HL-60 (cell line): ENCODE results near the gene MTCL1.

Experiments
- DNase-seq, 2 experiments: peaks; one replicate each; pipeline ENCODE4 v3.0.0-alpha.2; 2010 to 2020; ENCODE audit warnings: low read depth in 1 of 2, low spot score in 1 of 2
- H3K27ac ChIP-seq: fragments of 250-450 bp; sonication (Bioruptor Pico); replicated peaks from 2 replicates; pipeline ENCODE4 v1.5.1; 2020; ENCODE audit warnings: mild to moderate bottlenecking, moderate library complexity
- H3K27me3 ChIP-seq: fragments of 250-450 bp; sonication (Bioruptor Pico); 2 replicates; pipeline ENCODE4 v1.5.1; 2021; ENCODE audit warnings: mild to moderate bottlenecking, moderate library complexity; ENCODE audit not compliant: insufficient read depth, poor library complexity, severe bottlenecking
- H3K4me3 ChIP-seq: replicated peaks from 2 replicates; pipeline ENCODE4 v1.5.1; 2011; ENCODE audit warnings: mild to moderate bottlenecking, control low read depth, low read length; ENCODE audit not compliant: insufficient read depth
- GABPA ChIP-seq: IDR thresholded peaks from 2 replicates; pipeline ENCODE4 v1.6.1; 2012; ENCODE audit warnings: low read depth
- POLR2AphosphoS5 ChIP-seq: IDR thresholded peaks from 2 replicates; pipeline ENCODE4 v1.6.1; 2012; ENCODE audit warnings: low read depth
- SPI1 ChIP-seq: IDR thresholded peaks from 2 replicates; pipeline ENCODE4 v1.6.1; 2012; ENCODE audit warnings: low read depth, mild to moderate bottlenecking, borderline replicate concordance
- TF ChIP-seq, protein P1 (sequence below): IDR thresholded peaks from 2 replicates; pipeline ENCODE4 v1.6.1; 2012; ENCODE audit warnings: low read depth; ENCODE audit not compliant: insufficient replicate concordance
- TF ChIP-seq, protein P2 (sequence below): IDR thresholded peaks from one replicate; pipeline ENCODE4 v1.5.1; 2011; ENCODE audit warnings: low read length, control low read depth, inconsistent platforms; ENCODE audit not compliant: insufficient read depth

MTCL1 gene

DNA sequence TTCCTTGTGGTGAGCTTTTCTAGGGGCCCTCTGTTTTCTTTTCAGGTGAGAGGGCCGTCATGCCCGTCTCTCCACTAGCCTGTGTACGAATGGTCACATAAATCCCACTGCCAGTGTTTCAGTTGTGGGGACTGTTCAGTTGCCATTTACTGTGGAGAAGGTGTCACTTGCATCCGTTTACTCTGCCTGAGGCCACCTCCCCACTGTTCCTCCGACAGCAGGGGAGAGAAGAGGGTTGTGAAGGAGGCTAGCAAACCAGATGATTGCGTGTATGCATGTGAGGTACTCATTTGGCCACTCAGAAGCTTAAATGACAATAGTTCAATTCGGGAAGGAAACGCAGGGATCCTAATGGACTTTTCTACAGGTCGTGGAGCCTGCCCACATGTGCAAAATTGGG is 3.3 kb downstream of the MTCL1 start:
- TF ChIP-seq SPI1: no peak
- DNase-seq: no peak
- Histone ChIP-seq H3K4me3 (no peak overlapping the region), H3K27me3 (peaks cover 49% of the 10 kb centered on the region), H3K27ac (no peak overlapping the region)

DNA sequence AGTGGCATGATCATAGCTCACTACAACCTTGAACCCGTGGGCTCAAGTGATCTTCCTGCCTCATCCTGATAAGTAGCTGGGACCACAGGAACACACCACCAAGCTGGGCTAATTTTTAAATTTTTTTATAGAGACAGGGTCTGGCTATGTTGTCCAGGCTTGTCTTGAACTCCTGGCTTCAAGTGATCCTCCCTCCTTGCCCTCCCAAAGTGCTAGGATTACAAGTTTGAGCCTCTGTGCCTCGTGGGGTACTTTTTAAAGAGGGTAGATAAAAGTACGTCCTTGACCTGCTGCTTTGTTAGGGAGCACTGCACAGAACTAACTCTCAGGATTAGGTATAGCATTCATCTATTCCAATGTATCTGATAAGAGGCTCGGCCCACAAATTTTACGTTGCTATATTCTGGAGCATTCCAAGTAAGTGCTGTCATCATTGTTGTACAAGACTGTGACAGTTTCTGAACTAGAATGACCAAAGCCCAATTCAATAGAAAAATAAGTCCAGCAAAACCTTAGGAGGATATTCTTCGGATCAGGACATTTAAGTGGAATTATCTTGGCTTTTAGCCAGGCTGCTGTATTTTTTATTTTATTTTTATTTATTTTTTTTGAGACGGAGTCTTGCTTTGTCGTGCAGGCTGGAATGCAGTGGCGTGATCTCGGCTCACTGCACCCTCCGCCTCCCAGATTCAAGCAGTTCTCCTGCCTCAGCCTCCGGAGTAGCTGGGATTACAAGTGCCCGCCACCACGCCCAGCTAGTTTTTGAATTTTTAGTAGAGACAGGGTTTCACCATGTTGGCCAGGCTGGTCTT is 4.1 kb downstream of the MTCL1 start:
- no peak for TF ChIP-seq GABPA
- no peak for TF ChIP-seq POLR2AphosphoS5
- no peak for TF ChIP-seq SPI1
- TF ChIP-seq, protein P1, sequence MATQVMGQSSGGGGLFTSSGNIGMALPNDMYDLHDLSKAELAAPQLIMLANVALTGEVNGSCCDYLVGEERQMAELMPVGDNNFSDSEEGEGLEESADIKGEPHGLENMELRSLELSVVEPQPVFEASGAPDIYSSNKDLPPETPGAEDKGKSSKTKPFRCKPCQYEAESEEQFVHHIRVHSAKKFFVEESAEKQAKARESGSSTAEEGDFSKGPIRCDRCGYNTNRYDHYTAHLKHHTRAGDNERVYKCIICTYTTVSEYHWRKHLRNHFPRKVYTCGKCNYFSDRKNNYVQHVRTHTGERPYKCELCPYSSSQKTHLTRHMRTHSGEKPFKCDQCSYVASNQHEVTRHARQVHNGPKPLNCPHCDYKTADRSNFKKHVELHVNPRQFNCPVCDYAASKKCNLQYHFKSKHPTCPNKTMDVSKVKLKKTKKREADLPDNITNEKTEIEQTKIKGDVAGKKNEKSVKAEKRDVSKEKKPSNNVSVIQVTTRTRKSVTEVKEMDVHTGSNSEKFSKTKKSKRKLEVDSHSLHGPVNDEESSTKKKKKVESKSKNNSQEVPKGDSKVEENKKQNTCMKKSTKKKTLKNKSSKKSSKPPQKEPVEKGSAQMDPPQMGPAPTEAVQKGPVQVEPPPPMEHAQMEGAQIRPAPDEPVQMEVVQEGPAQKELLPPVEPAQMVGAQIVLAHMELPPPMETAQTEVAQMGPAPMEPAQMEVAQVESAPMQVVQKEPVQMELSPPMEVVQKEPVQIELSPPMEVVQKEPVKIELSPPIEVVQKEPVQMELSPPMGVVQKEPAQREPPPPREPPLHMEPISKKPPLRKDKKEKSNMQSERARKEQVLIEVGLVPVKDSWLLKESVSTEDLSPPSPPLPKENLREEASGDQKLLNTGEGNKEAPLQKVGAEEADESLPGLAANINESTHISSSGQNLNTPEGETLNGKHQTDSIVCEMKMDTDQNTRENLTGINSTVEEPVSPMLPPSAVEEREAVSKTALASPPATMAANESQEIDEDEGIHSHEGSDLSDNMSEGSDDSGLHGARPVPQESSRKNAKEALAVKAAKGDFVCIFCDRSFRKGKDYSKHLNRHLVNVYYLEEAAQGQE: no peak
- TF ChIP-seq, protein P2, sequence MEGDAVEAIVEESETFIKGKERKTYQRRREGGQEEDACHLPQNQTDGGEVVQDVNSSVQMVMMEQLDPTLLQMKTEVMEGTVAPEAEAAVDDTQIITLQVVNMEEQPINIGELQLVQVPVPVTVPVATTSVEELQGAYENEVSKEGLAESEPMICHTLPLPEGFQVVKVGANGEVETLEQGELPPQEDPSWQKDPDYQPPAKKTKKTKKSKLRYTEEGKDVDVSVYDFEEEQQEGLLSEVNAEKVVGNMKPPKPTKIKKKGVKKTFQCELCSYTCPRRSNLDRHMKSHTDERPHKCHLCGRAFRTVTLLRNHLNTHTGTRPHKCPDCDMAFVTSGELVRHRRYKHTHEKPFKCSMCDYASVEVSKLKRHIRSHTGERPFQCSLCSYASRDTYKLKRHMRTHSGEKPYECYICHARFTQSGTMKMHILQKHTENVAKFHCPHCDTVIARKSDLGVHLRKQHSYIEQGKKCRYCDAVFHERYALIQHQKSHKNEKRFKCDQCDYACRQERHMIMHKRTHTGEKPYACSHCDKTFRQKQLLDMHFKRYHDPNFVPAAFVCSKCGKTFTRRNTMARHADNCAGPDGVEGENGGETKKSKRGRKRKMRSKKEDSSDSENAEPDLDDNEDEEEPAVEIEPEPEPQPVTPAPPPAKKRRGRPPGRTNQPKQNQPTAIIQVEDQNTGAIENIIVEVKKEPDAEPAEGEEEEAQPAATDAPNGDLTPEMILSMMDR: no peak
- Histone ChIP-seq H3K4me3 (no peak overlapping the region), H3K27ac (no peak overlapping the region), H3K27me3 (peaks cover 44% of the 10 kb centered on the region)
- no peak for DNase-seq

DNA sequence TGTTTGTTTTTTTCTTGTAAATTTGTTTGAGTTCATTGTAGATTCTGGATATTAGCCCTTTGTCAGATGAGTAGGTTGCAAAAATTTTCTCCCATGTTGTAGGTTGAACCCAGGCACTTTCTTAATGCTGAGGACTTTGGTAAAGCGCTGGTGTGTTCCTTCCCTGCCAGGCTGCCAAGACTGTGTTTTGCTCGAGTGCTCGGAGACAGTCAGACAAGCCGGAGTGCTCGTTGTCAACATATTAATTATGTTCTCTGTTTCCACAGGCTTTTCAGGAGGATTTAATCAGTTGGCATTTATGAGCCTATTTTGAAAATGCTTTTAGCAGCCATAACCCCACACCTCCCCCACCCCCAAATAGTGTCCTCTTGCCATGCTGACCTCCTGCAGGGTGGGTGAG is 6.4 kb downstream of the MTCL1 start:
- H3K27ac ChIP-seq: no peak overlapping the region
- DNase-seq: no peak
- peaks cover 43% of the 10 kb centered on the region for H3K27me3 ChIP-seq
- TF ChIP-seq, protein P1: no peak
- TF ChIP-seq, protein P2: no peak
- TF ChIP-seq GABPA: no peak
- TF ChIP-seq SPI1: no peak
- no peak for TF ChIP-seq POLR2AphosphoS5
- H3K4me3 ChIP-seq: no peak overlapping the region

DNA sequence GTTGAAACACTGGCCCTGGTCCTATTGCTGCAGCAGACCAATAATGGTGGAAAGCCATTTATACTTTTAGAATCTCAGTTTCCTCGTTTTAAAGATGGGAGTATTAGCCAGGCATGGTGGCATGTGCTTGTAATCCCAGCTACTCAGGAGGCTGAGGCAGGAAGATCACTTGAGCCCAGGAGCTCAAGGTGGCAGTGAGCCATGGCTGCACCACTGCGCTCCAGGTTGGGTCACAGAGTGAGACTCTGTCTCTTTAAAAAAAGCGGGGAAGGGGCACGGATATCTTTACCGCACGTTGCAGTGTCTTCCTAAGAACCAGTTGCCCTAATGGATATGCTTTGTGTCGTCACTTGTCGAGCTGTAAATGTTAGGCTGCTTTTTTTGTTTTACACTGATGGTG is 8.3 kb downstream of the MTCL1 start:
- no peak overlapping the region for H3K4me3 ChIP-seq
- H3K27ac ChIP-seq: no peak overlapping the region
- H3K27me3 ChIP-seq: peaks cover 23% of the 10 kb centered on the region
- TF ChIP-seq SPI1: no peak
- TF ChIP-seq, protein P2: no peak
- no peak for TF ChIP-seq POLR2AphosphoS5
- DNase-seq: no peak
